ENCODE results near the gene MROH2A. TPM values are rescaled to one million over a fixed set of nuclear protein-coding genes. Genes with fewer than 3 reads are reported as not detected.
A peak's percentile ranks its signal among the peaks of the same experiment; 100 is the strongest.

Gene MROH2A
- total RNA-seq, 4 donors from 2014 or later, result not detected

- no peaks in the 10 kb centered on the region for H3K9me3 ChIP-seq
Observed at GRCh38 chr2:233854241-233854981, 76.3 kb downstream of the MROH2A start, which contains the start of gene HJURP. HJURP (minus strand) TSS chr2:233854535; CDS start chr2:233854500, 35 bp downstream.

GRCh38 chr2:233855345-233855744 lies 77.2 kb downstream of the MROH2A start:
- H3K9me3 ChIP-seq, result no peaks in the 10 kb centered on the region
- 94% methylated on average over 5 of the region's 5 CpGs for WGBS
- peak overlapping the region in 1 of 4 donors; percentile 60 for H3K4me3 ChIP-seq
- DNase-seq (ENCODE audit: extremely low spot score), result peak; percentile 72
- intact Hi-C loops (cut with DNase I), result no loop called here
- H3K36me3 ChIP-seq, result no peaks in the 10 kb centered on the region
- peaks cover 8 to 28% (median 19%) of the 10 kb centered on the region in 4 donors for H3K4me1 ChIP-seq
- H3K27ac ChIP-seq (replicated peaks in 1 of 4), result no peak overlapping the region
- H3K27me3 ChIP-seq, result peaks cover 0 to 20% (median 0%) of the 10 kb centered on the region in 4 donors
- no peak for TF ChIP-seq POLR2AphosphoS5 (IDR thresholded peaks at IDR 0.05)
- TF ChIP-seq, protein P1, sequence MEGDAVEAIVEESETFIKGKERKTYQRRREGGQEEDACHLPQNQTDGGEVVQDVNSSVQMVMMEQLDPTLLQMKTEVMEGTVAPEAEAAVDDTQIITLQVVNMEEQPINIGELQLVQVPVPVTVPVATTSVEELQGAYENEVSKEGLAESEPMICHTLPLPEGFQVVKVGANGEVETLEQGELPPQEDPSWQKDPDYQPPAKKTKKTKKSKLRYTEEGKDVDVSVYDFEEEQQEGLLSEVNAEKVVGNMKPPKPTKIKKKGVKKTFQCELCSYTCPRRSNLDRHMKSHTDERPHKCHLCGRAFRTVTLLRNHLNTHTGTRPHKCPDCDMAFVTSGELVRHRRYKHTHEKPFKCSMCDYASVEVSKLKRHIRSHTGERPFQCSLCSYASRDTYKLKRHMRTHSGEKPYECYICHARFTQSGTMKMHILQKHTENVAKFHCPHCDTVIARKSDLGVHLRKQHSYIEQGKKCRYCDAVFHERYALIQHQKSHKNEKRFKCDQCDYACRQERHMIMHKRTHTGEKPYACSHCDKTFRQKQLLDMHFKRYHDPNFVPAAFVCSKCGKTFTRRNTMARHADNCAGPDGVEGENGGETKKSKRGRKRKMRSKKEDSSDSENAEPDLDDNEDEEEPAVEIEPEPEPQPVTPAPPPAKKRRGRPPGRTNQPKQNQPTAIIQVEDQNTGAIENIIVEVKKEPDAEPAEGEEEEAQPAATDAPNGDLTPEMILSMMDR (IDR thresholded peaks at IDR 0.05), result no peak
- no peak for TF ChIP-seq POLR2A (IDR thresholded peaks at IDR 0.05; ENCODE audit: low read depth)
- no peak for TF ChIP-seq EP300 (IDR thresholded peaks at IDR 0.05)

More at GRCh38 chr2:233854241-233854981, 76.3 kb downstream of the MROH2A start, which contains the start of gene HJURP:
- intact Hi-C loops (cut with DNase I), result no loop called here
- Histone ChIP-seq H3K27ac (replicated peaks in 1 of 4) (peak within 1 kb of the TSS; percentile 64 to 75 (median 70)), H3K36me3 (no peaks in the 10 kb centered on the region), H3K4me3 (peak within 1 kb of the TSS; percentile 60 to 90 (median 70)), H3K4me1 (peaks cover 8 to 28% (median 19%) of the 10 kb centered on the region in 4 donors), H3K27me3 (peaks cover 0 to 29% (median 0%) of the 10 kb centered on the region in 4 donors)
- peak; percentile 98 for DNase-seq (ENCODE audit: extremely low spot score)
- TF ChIP-seq POLR2AphosphoS5 (IDR thresholded peaks at IDR 0.05) (peak; percentile 83), EP300 (IDR thresholded peaks at IDR 0.05) (no peak), POLR2A (IDR thresholded peaks at IDR 0.05; ENCODE audit: low read depth) (peak; percentile 12)
- WGBS, result 1% methylated on average over 49 of the region's 60 CpGs

GRCh38 chr2:233856184-233856583 lies 78.1 kb downstream of the MROH2A start:
- H3K4me3 ChIP-seq, result no peak overlapping the region
- no peaks in the 10 kb centered on the region for H3K36me3 ChIP-seq
- peaks cover 8 to 28% (median 19%) of the 10 kb centered on the region in 4 donors for H3K4me1 ChIP-seq
- WGBS, result 95% methylated on average over 5 of the region's 5 CpGs
- DNase-seq (ENCODE audit: extremely low spot score), result peak; percentile 60
- peaks cover 0 to 12% (median 0%) of the 10 kb centered on the region in 4 donors for H3K27me3 ChIP-seq
- intact Hi-C loops (cut with DNase I), result no loop called here
- no peak for TF ChIP-seq POLR2AphosphoS5 (IDR thresholded peaks at IDR 0.05)
- TF ChIP-seq EP300 (IDR thresholded peaks at IDR 0.05), result no peak
- TF ChIP-seq POLR2A (IDR thresholded peaks at IDR 0.05; ENCODE audit: low read depth), result no peak
- no peaks in the 10 kb centered on the region for H3K9me3 ChIP-seq
- H3K27ac ChIP-seq (replicated peaks in 1 of 4), result no peak overlapping the region

DNA sequence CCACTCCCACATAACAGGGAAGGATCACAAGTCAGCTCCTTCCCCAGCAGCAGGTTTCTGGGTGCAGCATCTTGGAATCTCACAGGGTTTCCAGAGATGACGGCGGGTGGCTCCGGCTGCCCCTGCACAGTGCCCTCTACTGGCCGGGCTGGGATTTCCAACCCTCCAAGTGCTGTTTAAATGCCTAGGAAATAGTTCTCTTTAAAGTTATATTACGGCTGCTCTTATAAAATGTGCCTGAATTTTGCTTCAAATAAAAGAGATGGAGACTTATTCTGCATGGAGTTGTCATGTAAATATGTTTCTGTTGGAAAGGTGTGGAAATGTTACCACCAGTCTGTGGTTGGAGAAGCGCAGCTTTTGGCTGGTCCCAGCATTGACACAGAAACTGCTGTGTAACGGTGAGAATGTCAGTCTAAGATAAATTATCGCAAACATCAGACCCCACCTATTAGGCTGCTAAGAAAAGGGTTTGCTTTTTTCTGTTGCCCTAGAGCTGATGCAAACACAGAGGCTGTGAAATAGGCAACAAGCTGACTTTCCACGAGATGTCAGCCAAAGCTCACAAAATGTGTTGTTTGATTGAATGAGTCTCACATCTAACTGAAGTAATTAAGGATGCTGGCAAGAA lies 79.5 kb downstream of the MROH2A start:
- TF ChIP-seq, protein P1 (IDR thresholded peaks at IDR 0.05), result peak; percentile 46 to 69 (median 51)
- TF ChIP-seq POLR2AphosphoS5 (IDR thresholded peaks at IDR 0.05), result no peak
- Histone ChIP-seq H3K27ac (replicated peaks in 1 of 4) (peak overlapping the region in 1 of 4 donors; percentile 14), H3K36me3 (no peaks in the 10 kb centered on the region), H3K27me3 (peaks cover 0 to 4% (median 0%) of the 10 kb centered on the region in 4 donors), H3K4me1 (peaks cover 8 to 28% (median 19%) of the 10 kb centered on the region in 4 donors), H3K9me3 (no peaks in the 10 kb centered on the region), H3K4me3 (no peak overlapping the region)
- WGBS, result 23% methylated on average over 9 of the region's 9 CpGs
- intact Hi-C loops (cut with DNase I), result no loop called here
- no peak for DNase-seq (ENCODE audit: extremely low spot score)

DNA sequence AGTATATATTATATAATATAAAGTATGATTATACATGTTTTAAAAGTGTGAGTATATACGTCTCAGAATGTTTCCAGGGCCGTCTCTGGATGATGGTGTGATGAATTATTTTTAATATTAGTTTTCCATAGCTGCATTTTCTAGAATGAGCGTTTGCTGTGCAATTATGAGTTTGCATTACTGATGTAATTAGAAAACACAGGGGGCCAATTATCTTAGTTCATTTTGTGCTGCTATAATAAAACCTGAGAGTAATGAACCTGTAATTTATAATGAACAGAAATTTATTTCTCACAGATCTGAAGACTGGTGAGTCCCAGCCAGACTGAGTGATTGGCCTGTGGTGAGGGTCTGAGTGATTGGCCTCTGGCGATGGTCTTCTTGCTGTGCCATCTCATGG lies 80.2 kb downstream of the MROH2A start:
- no peak for TF ChIP-seq EP300 (IDR thresholded peaks at IDR 0.05)
- no peak for TF ChIP-seq POLR2A (IDR thresholded peaks at IDR 0.05; ENCODE audit: low read depth)
- TF ChIP-seq, protein P1 (IDR thresholded peaks at IDR 0.05), result no peak
- no peak for TF ChIP-seq POLR2AphosphoS5 (IDR thresholded peaks at IDR 0.05)
- Histone ChIP-seq H3K9me3 (no peaks in the 10 kb centered on the region), H3K36me3 (no peaks in the 10 kb centered on the region), H3K4me1 (peaks cover 8 to 28% (median 19%) of the 10 kb centered on the region in 4 donors), H3K4me3 (no peak overlapping the region), H3K27ac (replicated peaks in 1 of 4) (no peak overlapping the region), H3K27me3 (no peaks in the 10 kb centered on the region)
- intact Hi-C loops (cut with DNase I), result no loop called here
- WGBS, result 73% methylated on average over 4 of the region's 4 CpGs
- no peak for DNase-seq (ENCODE audit: extremely low spot score)
